H1 (cell line): ENCODE data around the gene NCAPD3.

Source experiments
- HDAC2 ChIP-seq, 2 experiments: fragments of 300-600 bp in 1 of 2; sonication (generic) in 1 of 2; IDR thresholded peaks; 2 replicates each; pipeline ENCODE4 v1.6.1; 2011 to 2012; ENCODE audit warnings: low read depth in 2 of 2, low read length in 2 of 2, mild to moderate bottlenecking in 2 of 2, moderate library complexity in 2 of 2, borderline replicate concordance in 1 of 2, inconsistent platforms in 1 of 2
- TF ChIP-seq, protein P1 (sequence below), 3 experiments: IDR thresholded peaks; 1 replicate in 2 of 3; 2 replicates in 1 of 3; pipeline versions ENCODE4 v1.5.1 to v1.6.1; 2011; ENCODE audit warnings: low read length in 3 of 3, mild to moderate bottlenecking in 3 of 3, inconsistent platforms in 2 of 3, low read depth in 1 of 3, moderate library complexity in 1 of 3; ENCODE audit not compliant: insufficient read depth in 1 of 3; ENCODE audit errors: control extremely low read depth in 1 of 3

DNA sequence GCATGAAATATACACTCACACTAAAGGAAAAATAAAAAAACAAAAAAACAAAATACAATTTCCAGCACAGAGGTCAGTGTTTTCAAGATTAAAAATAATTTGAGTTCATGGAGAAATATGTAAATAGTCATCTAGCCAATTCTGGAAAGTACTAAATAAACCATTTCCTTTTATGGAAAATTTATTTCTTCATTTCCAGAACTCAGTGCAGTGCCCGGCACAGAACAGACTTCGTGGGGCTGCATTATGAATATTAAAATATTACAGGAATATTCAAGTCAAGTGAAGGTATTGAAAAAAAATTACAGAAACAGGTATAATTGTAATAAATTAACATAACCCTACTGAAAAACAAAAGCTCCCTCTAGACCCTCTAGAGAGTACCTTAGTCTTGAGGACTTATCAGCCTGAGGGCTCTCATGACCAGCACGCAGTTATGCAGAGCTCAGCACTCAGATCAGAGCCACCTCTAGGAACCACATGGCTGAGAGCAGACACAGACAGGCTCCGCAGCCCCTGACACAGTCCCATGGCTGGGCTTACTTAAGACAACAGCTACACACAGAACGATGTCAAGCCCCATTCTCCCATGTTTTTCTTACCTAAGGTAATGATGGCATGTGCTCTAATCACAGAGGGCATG is 45.6 kb downstream of the NCAPD3 start:
- TF ChIP-seq, protein P1, sequence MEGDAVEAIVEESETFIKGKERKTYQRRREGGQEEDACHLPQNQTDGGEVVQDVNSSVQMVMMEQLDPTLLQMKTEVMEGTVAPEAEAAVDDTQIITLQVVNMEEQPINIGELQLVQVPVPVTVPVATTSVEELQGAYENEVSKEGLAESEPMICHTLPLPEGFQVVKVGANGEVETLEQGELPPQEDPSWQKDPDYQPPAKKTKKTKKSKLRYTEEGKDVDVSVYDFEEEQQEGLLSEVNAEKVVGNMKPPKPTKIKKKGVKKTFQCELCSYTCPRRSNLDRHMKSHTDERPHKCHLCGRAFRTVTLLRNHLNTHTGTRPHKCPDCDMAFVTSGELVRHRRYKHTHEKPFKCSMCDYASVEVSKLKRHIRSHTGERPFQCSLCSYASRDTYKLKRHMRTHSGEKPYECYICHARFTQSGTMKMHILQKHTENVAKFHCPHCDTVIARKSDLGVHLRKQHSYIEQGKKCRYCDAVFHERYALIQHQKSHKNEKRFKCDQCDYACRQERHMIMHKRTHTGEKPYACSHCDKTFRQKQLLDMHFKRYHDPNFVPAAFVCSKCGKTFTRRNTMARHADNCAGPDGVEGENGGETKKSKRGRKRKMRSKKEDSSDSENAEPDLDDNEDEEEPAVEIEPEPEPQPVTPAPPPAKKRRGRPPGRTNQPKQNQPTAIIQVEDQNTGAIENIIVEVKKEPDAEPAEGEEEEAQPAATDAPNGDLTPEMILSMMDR (IDR thresholded peaks at IDR 0.05; ENCODE audit: control extremely low read depth in 1 of 3, insufficient read depth in 1 of 3, low read depth in 1 of 3, low read length in 3 of 3) = no peak
- no peak for TF ChIP-seq HDAC2 (IDR thresholded peaks at IDR 0.05; ENCODE audit: borderline replicate concordance in 1 of 2, low read depth in 2 of 2, low read length in 2 of 2)
